ENCODE measurements around the gene HMCN2.
"Not testable (repeated sequence)": the region's sequence is repeated elsewhere in the genome, so short reads cannot be mapped to it uniquely, and the experiment has no call there.

The HMCN2 gene

DNA sequence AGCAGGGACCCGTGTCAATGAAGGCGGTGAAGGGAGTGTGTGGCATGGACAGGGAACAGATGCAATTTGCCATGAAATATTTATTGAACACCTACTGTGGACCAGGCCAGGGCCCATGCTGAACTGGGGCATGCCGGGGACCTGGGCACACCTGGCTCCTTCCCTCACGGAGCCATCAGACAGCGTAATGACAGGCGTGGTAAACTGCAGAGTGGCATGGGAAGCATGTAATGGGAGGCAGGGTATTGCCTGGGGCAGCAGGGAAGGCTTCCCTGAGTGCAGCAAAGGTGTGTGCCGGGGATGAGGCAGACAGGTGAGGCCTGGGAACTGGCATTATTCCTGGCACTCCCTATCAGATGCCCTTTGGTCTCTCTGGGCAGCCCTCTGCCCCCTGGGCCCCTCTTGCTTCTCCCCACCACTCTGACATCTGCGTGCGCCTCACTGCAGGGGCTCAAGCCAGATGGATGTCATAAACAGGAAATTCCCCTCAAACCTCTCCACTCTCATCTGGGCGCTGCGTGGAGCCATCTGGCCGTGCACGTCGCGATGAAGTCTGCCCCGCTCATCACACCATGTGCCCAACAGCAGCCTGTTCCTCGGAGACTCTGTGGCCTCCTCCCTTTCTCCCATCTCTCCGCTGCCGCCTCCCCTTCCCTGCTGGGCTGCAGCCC is 67.6 kb downstream of the HMCN2 start:
- DNase-seq = peak; percentile 23

DNA sequence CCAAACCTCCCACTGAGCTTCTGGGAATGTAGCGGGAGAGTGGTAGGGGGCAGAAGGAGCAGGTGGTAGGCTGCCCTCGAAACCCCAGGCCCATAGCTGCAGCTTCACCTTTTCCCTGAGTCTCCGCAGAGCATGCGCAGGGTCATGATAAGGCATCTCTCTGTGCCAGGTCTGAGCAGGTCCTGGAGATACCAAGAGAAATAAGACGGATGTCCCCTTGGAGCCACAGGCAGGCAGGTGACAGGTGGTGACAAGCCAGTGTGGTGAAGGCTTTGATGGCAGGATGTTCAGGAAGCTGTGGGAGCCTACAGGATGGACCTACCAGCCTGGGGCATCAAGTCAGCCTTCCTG is 68.1 kb downstream of the HMCN2 start:
- DNase-seq = no peak

- DNase-seq = no peak
These were observed 69.4 kb downstream of the HMCN2 start for GRCh38 chr9:130334915-130335314.

GRCh38 chr9:130336027-130336610 is 70.6 kb downstream of the HMCN2 start:
- no peak for DNase-seq

DNA sequence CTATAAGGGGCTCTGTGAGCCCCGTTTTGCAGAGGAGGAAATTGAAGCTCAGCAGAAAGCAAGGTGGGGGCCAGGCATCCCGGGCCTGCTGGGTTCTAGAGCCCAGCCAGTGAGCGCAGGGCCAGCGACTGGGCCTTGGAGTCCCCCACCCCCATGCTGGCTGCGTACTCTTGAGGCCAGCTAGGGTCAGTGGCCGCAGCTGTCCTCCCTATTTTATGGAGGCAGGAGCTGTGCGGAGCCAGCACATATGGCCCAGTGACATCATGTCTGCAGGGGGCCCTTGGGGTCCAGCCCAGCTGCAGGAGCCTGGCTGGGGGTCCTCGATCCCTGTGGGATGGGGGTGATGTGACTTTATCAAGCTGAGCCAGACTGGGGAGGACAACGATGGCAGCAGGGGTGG is 71.3 kb downstream of the HMCN2 start:
- no peak for DNase-seq

GRCh38 chr9:130337318-130337717 is 71.8 kb downstream of the HMCN2 start:
- no peak for DNase-seq

DNA sequence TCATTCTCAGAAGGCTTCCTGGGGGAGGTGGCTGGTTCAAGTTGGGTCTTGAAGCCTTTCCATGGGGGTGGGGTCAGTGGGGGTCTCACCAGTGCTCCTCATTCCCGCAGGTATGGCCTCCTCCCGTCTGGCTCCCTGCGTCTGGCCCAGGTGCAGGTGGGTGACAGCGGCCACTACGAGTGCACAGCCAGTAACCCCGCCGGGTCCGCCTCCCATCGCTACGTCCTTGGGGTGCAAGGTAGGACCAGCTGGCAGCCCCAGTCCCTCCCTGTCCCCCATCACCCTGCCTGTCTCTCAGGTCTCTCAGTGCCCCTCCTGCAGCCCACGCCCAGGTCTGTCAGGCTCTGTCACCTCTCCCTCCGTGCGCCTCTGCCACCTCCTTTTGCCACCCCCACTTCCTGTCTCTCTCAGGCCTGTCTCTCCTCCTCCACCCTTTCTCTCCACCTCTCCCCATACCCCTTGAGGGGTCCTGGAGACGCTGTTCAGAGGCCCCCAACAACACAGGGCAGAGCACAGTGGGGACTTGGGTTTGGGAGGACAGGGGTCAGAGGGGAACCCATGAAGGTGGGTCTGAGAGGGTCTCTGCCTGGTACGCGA is 72.3 kb downstream of the HMCN2 start:
- no peak for DNase-seq

DNA sequence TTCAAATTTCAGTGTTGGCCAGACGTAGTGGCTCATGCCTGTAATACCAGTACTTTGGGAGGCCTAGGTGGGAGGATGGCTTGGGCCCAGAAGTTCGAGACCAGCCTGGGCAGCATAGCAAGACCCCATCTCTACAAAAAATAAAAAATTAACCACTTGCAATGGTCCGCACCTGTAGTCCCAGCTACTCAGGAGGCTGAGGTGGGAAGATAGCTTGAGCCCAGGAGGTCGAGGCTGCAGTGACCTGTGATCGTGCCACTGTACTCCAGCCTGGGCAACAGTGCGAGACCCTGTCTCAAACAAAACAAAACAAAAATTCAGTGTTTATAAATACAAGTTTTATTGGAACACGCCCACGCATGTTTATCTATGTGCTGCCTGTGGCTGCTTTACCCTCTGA is 73.3 kb downstream of the HMCN2 start:
- not testable (repeated sequence) for DNase-seq

- no peak for DNase-seq
These were observed 73.7 kb downstream of the HMCN2 start for GRCh38 chr9:130339306-130339705.

GRCh38 chr9:130340011-130340410 is 74.5 kb downstream of the HMCN2 start:
- DNase-seq = no peak

DNA sequence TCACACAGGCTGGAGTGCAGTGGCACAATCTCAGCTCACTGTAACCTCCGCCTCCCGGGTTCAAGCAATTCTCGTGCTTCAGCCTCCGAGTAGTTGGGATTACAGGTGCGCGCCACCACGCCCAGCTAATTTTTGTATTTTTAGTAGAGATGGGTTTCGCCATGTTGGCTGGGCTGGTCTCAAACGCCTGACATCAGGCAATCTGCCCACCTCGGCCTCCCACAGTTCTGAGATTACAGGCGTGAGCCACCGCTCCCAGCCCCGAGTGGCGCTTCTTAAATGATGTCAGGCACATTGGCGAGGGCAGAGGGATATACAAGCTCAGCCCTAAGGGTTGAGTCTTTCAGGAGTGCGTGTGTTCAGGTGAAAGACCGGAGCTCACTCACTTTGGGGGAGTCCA is 75.0 kb downstream of the HMCN2 start:
- DNase-seq = not testable (repeated sequence)

GRCh38 chr9:130341128-130341527 is 75.6 kb downstream of the HMCN2 start:
- no peak for DNase-seq

DNA sequence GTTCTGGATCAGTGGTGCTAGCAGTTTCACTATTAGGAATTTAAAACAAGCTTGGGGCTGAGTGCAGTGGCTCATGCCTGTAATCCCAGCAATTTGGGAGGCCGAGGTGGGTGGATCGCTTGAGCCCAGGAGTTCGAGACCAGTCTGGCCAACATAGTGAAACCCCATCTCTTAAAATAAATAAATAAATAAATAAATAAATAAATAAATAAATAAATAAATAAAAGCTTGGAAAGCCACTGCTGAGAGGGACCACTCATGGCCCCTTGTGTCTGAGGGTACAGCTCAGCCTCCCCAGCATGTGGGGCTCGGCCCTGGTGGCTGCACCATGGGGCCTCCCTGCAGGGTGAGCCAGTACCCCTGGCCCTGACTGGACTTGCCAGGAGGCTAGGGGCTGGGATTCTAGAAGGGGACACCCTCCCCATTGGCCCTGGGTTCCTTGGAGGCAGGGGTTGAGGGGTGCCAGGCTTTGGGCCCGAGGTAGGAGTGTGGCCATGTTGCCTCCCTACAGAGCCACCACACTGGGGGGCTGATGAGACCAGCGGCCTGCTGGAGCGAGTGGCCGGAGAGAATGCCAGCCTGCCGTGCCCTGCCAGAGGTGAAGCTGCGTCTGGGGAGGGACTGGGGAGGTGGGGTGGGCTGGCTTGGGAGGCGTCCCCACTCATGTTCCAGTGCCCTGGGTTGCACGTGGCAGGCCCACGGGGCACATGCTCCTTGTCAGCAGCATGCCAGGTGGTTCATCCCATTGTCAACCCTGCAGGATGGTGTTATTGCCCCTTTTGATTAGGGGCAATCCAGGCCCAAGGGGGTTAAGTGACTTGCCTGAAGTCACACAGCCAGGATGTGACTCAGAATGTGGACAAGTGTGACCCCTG is 76.5 kb downstream of the HMCN2 start:
- no peak for DNase-seq

DNA sequence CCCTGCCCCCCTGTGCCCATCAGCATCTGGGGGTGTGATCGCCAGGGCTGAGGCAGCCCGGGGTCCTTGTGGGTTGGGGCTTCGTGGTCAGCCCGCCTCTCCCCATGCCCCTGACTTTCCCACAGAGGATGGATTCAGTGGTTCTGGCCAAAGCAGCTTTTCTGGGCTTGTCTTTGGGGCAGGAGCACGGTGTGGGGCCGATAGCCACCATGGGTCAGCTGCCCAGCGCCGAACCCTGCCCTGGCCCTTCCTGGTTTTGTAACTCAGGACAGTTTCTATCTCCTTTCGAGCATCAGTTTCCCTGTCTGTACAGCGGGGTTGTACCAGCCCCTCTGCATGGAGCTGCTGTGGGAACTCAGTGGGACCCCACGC is 77.1 kb downstream of the HMCN2 start:
- DNase-seq = no peak

- DNase-seq = no peak
These were observed 77.9 kb downstream of the HMCN2 start for GRCh38 chr9:130343445-130343918.

DNA sequence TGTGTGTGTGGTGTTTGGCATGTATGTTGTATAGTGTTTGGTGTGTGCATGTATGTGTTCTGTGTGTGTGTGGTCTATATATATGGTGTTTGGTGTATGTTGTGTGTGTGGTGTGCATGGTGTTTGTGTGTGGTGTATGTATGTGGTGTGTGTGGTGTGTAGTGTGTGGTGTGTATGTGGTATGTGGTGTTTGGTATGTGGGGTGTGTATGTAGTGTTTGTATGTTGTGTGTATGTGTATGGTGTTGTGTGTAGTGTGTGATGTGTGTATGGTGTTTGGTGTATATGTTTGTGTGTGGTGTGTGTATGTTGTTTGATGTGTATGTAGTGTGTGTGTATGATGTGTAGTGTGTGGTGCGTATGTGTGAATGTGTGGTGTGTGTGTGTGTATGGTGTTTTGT is 78.8 kb downstream of the HMCN2 start:
- no peak for DNase-seq

DNA sequence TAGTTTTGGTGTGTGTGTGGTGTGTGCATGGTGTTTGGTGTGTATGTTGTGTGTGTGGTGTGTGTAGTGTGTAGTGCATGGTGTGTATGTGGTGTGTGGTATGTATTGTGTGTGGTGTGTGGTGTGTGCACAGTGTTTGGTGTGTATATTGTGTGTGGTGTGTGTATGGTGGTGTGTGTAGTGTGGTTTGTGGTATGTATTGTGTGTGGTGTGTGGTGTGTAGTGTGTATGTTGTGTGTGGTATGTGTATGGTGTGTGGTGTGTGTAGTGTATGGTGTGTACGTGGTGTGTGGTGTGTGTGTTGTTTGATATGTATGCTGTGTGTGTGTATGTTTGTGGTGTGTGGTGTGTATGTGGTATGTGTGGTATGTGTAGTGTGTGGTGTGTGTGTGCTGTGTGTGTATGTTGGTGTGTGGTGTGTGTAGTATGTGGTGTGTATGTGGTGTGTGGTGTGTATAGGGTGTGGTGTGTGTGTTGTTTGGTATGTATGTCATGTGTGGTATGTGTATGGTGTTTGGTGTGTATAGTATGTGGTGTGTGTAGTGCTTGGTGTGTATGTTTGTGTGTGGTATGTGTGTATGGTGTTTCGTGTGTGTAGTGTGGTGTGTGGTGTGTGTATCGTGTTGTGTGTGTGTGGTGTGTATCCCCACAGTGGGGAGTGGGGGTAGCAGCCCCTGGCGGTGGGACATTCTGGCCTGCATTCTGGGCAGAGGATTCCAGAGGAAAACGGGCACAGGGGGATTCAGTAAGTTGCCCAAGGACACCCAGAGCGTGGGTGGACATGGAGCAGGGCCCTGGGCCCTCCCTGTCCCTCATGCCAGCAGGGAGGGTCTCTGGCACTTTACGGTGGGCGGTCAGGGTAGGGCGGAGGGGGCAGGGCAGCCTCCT is 79.7 kb downstream of the HMCN2 start:
- DNase-seq = no peak

GRCh38 chr9:130345897-130346385 is 80.4 kb downstream of the HMCN2 start:
- DNase-seq = no peak

DNA sequence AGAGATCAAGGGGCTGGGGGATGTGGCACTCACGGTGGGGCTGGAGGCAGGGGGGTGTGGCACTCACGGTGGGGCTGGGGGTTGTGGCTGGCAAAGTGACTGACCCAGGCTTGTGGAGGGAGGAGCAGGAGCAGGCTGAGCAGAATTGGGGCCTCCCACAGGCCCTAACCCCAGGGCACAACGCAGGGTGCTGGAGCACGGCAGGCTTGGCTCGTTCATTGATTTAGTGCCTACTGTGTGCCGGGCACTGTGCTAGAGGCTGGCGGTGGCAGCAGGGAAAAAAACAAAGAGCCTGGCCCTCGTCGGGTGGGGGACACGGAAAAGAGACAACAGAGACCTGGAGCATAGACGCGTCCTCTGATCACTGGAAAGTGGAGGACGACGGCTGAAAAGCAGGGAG is 80.9 kb downstream of the HMCN2 start:
- no peak for DNase-seq

GRCh38 chr9:130347036-130347435 is 81.5 kb downstream of the HMCN2 start:
- no peak for DNase-seq

DNA sequence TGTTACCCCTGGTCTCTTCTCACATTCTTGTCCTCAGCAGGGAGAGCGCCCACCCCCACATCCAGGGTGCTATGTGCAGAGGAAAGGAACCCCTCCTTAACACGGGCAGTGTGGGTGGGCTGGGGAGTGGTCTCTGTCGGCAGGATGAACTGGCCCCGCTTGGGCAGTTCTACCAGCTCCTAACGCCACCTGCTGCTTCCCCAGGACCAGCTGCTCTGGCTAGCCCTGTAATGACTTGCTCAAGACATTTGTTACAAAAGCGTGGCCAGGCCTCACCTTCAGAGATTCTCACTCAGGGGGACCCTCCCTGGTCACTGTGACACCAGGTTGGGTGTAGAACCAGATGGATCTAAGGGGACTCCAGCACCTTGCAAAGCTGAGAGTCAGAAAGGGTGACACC is 82.4 kb downstream of the HMCN2 start:
- DNase-seq = no peak

DNA sequence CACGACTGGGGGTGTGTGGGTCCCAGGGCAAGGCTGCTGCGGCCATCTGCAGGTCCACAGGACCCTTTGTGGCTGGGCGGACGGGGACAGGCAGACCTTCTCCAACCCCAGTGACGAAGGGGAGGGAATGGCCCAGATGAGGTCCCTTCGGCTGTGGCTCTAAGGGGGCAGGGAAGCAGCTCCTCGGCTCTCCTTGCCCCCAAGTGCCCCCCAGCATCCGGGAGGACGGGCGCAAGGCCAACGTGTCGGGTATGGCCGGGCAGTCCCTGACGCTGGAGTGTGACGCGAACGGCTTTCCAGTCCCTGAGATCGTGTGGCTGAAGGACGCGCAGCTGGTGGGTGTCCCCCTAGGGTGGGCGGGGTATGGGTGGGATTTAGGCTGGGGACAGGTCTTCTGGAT is 82.8 kb downstream of the HMCN2 start:
- DNase-seq = no peak
